Omental fat pad (tissue), 4 donors: Measurements from ENCODE around the gene PAAF1. TPM values are rescaled to one million over a fixed set of nuclear protein-coding genes. Genes with fewer than 3 reads are reported as not detected.

Experiments
- ATAC-seq: fragments of 150-250 bp; one replicate; pipeline ENCODE4 v1.9.1; 2016; ENCODE audit warnings: mild to moderate bottlenecking, moderate library complexity; ENCODE audit not compliant: low FRiP score
- DNase-seq: peaks from one replicate; pipeline ENCODE4 v3.0.0-alpha.2; 2019; ENCODE audit warnings: low spot score
- total RNA-seq, 4 donors: library from RNA; depleted of rRNA; stranded (reverse); fragments of >200 nt; gene quantifications; one replicate each; pipeline ENCODE4 v1.1.0, GENCODE V29; 2016
- TF ChIP-seq, protein P1 (sequence below), 3 donors: fragments of 450-650 bp; IDR thresholded peaks; one replicate each; pipeline ENCODE4 v1.5.1; 2016 to 2017; ENCODE audit warnings: antibody characterized with exemption in 3 of 3, mild to moderate bottlenecking in 3 of 3, moderate library complexity in 2 of 3

The PAAF1 gene
- total RNA-seq, 4 donors from 2014 or later: 7.1 to 11.4 (median 9.7) TPM

DNA sequence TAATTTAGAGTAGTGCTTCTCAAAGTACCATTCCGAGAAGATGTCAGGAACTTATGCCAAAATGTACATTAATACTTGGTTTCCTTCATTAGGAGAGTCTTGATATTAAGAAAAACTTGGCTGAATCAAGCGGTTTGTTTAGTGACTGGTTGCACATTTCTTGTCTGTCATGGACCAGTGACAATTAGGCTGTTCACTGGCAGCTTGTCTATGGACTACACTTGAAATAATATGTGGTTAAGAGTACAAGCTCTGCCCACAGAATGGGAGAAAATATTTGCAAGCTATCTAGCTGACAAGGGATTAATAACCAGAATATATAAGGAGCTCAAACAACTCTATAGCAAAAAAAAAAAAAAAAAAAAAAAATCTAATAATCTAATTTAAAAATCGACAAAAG, 24.8 kb upstream of the PAAF1 start:
- DNase-seq: no peak
- ATAC-seq: no peak
- TF ChIP-seq, protein P1, sequence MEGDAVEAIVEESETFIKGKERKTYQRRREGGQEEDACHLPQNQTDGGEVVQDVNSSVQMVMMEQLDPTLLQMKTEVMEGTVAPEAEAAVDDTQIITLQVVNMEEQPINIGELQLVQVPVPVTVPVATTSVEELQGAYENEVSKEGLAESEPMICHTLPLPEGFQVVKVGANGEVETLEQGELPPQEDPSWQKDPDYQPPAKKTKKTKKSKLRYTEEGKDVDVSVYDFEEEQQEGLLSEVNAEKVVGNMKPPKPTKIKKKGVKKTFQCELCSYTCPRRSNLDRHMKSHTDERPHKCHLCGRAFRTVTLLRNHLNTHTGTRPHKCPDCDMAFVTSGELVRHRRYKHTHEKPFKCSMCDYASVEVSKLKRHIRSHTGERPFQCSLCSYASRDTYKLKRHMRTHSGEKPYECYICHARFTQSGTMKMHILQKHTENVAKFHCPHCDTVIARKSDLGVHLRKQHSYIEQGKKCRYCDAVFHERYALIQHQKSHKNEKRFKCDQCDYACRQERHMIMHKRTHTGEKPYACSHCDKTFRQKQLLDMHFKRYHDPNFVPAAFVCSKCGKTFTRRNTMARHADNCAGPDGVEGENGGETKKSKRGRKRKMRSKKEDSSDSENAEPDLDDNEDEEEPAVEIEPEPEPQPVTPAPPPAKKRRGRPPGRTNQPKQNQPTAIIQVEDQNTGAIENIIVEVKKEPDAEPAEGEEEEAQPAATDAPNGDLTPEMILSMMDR (IDR thresholded peaks at IDR 0.05): no peak

DNA sequence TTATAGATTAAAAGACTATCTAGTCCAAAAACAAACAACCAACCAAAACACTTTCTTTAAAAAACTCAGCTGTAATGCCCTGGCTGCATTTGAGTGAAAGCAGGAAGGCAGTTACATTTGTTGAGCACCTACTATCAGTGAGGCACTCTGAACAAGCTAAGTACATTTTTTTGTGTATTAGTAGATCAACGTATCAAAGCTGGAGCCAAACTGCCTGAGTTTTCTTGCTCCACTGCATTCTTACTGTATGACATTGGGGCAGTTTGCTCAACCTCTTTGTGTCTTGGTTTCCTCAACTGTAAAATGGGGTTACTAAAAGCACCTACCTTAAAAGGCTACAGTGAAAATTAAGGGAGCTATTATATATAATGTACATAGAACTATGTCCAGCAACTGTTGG, 22.1 kb upstream of the PAAF1 start:
- TF ChIP-seq, protein P1 (IDR thresholded peaks at IDR 0.05): no peak
- ATAC-seq (no peak), DNase-seq (no peak)

DNA sequence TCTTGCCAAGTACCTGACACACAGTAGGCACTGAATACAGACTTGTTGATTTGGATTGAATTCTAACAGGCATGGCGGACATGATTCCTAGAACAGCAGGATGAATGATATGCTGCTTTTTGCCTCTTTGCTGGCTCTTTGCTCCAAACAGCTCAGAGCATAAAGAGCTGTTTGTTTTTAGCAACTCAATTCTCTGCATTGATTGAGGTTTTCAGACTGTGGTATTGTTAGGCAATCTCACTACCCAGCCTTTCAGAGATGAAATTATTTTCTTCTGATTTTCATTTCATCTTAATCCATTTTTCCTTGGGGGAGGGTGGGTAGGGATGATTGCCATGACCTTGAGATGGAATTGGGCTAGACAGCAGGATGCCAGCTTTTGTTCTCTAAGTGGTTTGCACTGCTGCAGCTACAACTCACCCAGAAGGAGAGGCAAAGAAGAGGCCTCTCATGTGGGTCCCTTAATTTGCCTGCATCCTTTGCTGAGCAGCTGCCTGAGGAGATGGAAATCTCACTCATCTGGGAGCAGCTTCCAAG, 20.7 kb upstream of the PAAF1 start:
- ATAC-seq (no peak), DNase-seq (no peak)
- TF ChIP-seq, protein P1 (IDR thresholded peaks at IDR 0.05): no peak

DNA sequence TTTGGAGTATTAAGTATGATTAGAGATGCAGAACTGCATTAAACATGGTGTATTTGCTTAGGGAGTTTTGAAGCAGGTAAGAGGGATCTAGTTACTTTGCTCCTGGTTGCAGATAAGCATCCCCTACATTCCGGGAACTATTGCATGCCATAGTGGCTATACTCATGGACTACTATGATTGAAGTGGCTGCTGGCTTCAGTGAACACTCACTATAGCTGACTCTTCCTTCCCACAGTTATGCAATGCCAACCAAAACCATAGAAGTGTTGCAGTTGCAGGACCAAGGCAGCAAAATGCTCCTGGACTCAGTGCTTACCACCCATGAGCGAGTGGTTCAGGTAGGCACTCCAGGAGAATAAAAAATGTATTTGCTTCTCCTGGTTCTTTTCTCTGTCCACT, 17.1 kb upstream of the PAAF1 start:
- TF ChIP-seq, protein P1 (IDR thresholded peaks at IDR 0.05): no peak
- DNase-seq: no peak
- ATAC-seq: no peak

GRCh38 chr11:73860202-73860601, 16.6 kb upstream of the PAAF1 start:
- DNase-seq (no peak), ATAC-seq (no peak)
- TF ChIP-seq, protein P1 (IDR thresholded peaks at IDR 0.05): no peak

DNA sequence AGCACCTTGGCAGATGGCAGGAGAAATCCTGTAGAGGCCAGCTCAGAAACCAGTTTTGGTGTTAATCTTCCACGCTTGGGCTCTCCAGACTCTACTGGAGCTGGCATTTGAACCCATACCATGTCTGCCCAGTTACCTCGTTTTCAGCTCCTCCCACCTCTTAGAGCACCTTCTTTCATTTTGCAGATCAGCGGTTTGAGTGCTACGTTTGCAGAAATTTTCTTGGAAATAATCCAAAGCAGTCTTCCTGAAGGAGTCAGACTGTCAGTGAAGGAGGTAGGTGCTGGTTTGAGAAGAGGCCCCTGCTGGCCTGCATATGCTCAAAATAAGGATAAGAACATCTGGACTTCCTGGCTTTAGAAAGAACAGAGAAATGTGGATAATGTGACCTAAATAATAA, 13.8 kb upstream of the PAAF1 start:
- TF ChIP-seq, protein P1 (IDR thresholded peaks at IDR 0.05): no peak
- ATAC-seq (no peak), DNase-seq (no peak)

- no peak for ATAC-seq
- no peak for DNase-seq
- TF ChIP-seq, protein P1 (IDR thresholded peaks at IDR 0.05): no peak
These were observed 10.7 kb upstream of the PAAF1 start for GRCh38 chr11:73866095-73866579.
